ENCODE measurements around the gene ZNF865. TPM values are rescaled to one million over a fixed set of nuclear protein-coding genes. Genes with fewer than 3 reads are reported as not detected.

Gene ZNF865
- polyA plus RNA-seq, 1 donor (not counting 4 experiments of a cell fraction or from before 2014, with no cell fraction given) = 1.1 TPM

GRCh38 chr19:55600662-55601028, 4.8 kb upstream of the ZNF865 start:
- Histone ChIP-seq H3K79me2 (ENCODE audit: control insufficient read depth, insufficient read depth, low read length) (peaks cover under 1% of the 10 kb centered on the region), H2AFZ (ENCODE audit: control insufficient read depth, low read length) (no peak overlapping the region), H3K9me3 (ENCODE audit: control insufficient read depth, low read depth, low read length) (no peaks in the 10 kb centered on the region), H3K36me3 (ENCODE audit: control insufficient read depth in 2 of 2, extremely low read depth in 1 of 2, insufficient read depth in 2 of 2, low read length in 2 of 2) (peaks cover 5 to 8% of the 10 kb centered on the region in 2 experiments), H3K27ac (ENCODE audit: control insufficient read depth, insufficient read depth, low read length) (peak overlapping the region; percentile 64), H3K9me1 (ENCODE audit: control insufficient read depth, extremely low read depth, insufficient read depth, low read length) (no peaks in the 10 kb centered on the region), H3K4me1 (ENCODE audit: control insufficient read depth, extremely low read depth, insufficient read depth, low read length) (peaks cover 15% of the 10 kb centered on the region), H3K4me3 (ENCODE audit: control insufficient read depth in 2 of 3, extremely low read depth in 1 of 3, insufficient read depth in 2 of 3, low read depth in 1 of 3, low read length in 3 of 3) (peak overlapping the region; percentile 57 to 72 (median 60)), H3K9ac (ENCODE audit: control insufficient read depth, extremely low read depth, insufficient read depth, low read length) (peak overlapping the region; percentile 95), H4K20me1 (ENCODE audit: control insufficient read depth, extremely low read depth, insufficient read depth, low read length) (no peaks in the 10 kb centered on the region), H3K4me2 (ENCODE audit: control insufficient read depth, extremely low read depth, insufficient read depth, low read depth, low read length) (peak overlapping the region; percentile 85), H3K27me3 (ENCODE audit: control insufficient read depth, extremely low read depth, insufficient read depth, low read length) (no peaks in the 10 kb centered on the region)
- TF ChIP-seq, protein P1, sequence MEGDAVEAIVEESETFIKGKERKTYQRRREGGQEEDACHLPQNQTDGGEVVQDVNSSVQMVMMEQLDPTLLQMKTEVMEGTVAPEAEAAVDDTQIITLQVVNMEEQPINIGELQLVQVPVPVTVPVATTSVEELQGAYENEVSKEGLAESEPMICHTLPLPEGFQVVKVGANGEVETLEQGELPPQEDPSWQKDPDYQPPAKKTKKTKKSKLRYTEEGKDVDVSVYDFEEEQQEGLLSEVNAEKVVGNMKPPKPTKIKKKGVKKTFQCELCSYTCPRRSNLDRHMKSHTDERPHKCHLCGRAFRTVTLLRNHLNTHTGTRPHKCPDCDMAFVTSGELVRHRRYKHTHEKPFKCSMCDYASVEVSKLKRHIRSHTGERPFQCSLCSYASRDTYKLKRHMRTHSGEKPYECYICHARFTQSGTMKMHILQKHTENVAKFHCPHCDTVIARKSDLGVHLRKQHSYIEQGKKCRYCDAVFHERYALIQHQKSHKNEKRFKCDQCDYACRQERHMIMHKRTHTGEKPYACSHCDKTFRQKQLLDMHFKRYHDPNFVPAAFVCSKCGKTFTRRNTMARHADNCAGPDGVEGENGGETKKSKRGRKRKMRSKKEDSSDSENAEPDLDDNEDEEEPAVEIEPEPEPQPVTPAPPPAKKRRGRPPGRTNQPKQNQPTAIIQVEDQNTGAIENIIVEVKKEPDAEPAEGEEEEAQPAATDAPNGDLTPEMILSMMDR (optimal IDR thresholded peaks at IDR 0.05 in 1 of 3, IDR thresholded peaks at IDR 0.05 in 1 of 3, conservative IDR thresholded peaks at IDR 0.05 in 1 of 3; ENCODE audit: extremely low read depth in 1 of 3, insufficient read depth in 2 of 3, low read length in 3 of 3) = no peak
- no peak for TF ChIP-seq EZH2 (IDR thresholded peaks at IDR 0.05; ENCODE audit: low read length)
- no peak for FAIRE-seq
- dilution Hi-C loops (cut with MboI; ENCODE audit: extremely low pct_ligation_motif_present, low sequenced_read_pairs) = no loop called here
- DNase-seq (ENCODE audit: low read depth, low spot score) = no peak

- Histone ChIP-seq H3K27ac (ENCODE audit: control insufficient read depth, insufficient read depth, low read length) (peak overlapping the region; percentile 64), H3K4me2 (ENCODE audit: control insufficient read depth, extremely low read depth, insufficient read depth, low read depth, low read length) (peak overlapping the region; percentile 85), H3K4me1 (ENCODE audit: control insufficient read depth, extremely low read depth, insufficient read depth, low read length) (peaks cover 15% of the 10 kb centered on the region), H3K79me2 (ENCODE audit: control insufficient read depth, insufficient read depth, low read length) (peaks cover 2% of the 10 kb centered on the region), H3K9me1 (ENCODE audit: control insufficient read depth, extremely low read depth, insufficient read depth, low read length) (no peaks in the 10 kb centered on the region), H3K27me3 (ENCODE audit: control insufficient read depth, extremely low read depth, insufficient read depth, low read length) (no peaks in the 10 kb centered on the region), H3K36me3 (ENCODE audit: control insufficient read depth in 2 of 2, extremely low read depth in 1 of 2, insufficient read depth in 2 of 2, low read length in 2 of 2) (peaks cover 5 to 6% of the 10 kb centered on the region in 2 experiments), H2AFZ (ENCODE audit: control insufficient read depth, low read length) (peak overlapping the region; percentile 39), H3K4me3 (ENCODE audit: control insufficient read depth in 2 of 3, extremely low read depth in 1 of 3, insufficient read depth in 2 of 3, low read depth in 1 of 3, low read length in 3 of 3) (peak overlapping the region; percentile 57 to 72 (median 60)), H3K9me3 (ENCODE audit: control insufficient read depth, low read depth, low read length) (no peaks in the 10 kb centered on the region), H3K9ac (ENCODE audit: control insufficient read depth, extremely low read depth, insufficient read depth, low read length) (peak overlapping the region; percentile 95), H4K20me1 (ENCODE audit: control insufficient read depth, extremely low read depth, insufficient read depth, low read length) (no peaks in the 10 kb centered on the region)
- FAIRE-seq = peak; percentile 90
- no peak for TF ChIP-seq EZH2 (IDR thresholded peaks at IDR 0.05; ENCODE audit: low read length)
- TF ChIP-seq, protein P1 (optimal IDR thresholded peaks at IDR 0.05 in 1 of 3, IDR thresholded peaks at IDR 0.05 in 1 of 3, conservative IDR thresholded peaks at IDR 0.05 in 1 of 3; ENCODE audit: extremely low read depth in 1 of 3, insufficient read depth in 2 of 3, low read length in 3 of 3) = no peak
- DNase-seq (ENCODE audit: low read depth, low spot score) = no peak
- dilution Hi-C loops (cut with MboI; ENCODE audit: extremely low pct_ligation_motif_present, low sequenced_read_pairs) = no loop called here
These were observed 4.4 kb upstream of the ZNF865 start for GRCh38 chr19:55601084-55601483.
